Measurements from ENCODE around the gene PDK1.

The PDK1 gene

DNA sequence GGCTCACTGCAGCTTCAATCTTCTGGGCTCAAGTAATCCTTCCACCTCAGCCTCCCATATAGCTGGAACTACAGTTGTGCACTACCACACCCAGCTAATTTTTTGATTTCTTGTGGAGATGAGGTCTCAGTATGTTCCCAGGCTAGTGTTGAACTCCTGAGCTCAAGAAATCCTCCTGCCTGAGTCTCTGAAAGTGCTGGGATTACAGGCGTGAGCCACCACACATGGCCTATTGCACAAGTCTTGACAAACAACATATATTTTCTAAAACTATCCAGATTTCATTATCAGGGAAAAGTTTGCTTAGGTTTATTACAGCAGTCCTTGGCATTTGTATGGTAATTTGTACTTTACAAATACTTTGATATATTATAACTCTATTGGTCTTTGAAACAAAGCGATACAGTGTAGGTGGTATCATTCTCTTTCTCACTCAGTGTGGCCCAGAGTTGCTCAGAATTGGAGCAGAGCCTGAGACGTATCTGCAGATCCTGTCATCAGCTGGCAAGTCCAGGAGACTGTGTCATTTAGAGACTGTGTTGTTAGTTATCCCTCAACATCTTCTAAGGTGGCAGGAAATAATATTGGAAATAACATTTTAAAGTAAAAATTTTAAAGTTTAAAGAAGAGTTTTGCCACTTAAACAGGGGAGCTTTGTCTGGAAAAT, 41.4 kb downstream of the PDK1 start:
- Histone ChIP-seq H3K79me1 (ENCODE audit: low read length) (no peaks in the 10 kb centered on the region), H3K79me2 (ENCODE audit: control insufficient read depth, insufficient read depth, low read length, poor library complexity) (no peaks in the 10 kb centered on the region), H2BK12ac (ENCODE audit: low read length) (no peak overlapping the region), H3K4me3 (ENCODE audit: low read depth, low read length) (no peak overlapping the region), H4K12ac (ENCODE audit: low read depth, low read length) (no peak overlapping the region), H3K18ac (ENCODE audit: low read length) (no peak overlapping the region), H2AFZ (ENCODE audit: insufficient read depth, low read length, poor library complexity) (no peak overlapping the region), H3K9ac (ENCODE audit: low read length) (no peak overlapping the region), H4K8ac (ENCODE audit: low read depth, low read length) (no peak overlapping the region), H2BK5ac (ENCODE audit: low read depth, low read length, poor library complexity) (no peak overlapping the region), H2BK120ac (ENCODE audit: insufficient read depth, low read length, poor library complexity) (no peak overlapping the region), H2AK5ac (ENCODE audit: low read length) (no peak overlapping the region), H3K4me1 (ENCODE audit: control insufficient read depth in 1 of 2, insufficient read depth in 2 of 2, low read length in 2 of 2) (peaks cover 0 to 5% of the 10 kb centered on the region in 2 experiments), H3K27ac (ENCODE audit: low read depth, low read length) (no peak overlapping the region), H3K9me3 (ENCODE audit: insufficient read depth, low read depth, low read length) (no peaks in the 10 kb centered on the region), H3K14ac (ENCODE audit: low read length) (no peak overlapping the region), H3K4ac (ENCODE audit: low read depth, low read length) (no peak overlapping the region), H3K36me3 (ENCODE audit: control insufficient read depth in 1 of 2, insufficient read depth in 2 of 2, low read length in 2 of 2) (peaks cover 0 to 2% of the 10 kb centered on the region in 2 experiments), H4K91ac (ENCODE audit: low read depth, low read length) (no peak overlapping the region), H3K27me3 (ENCODE audit: insufficient read depth, low read length) (no peaks in the 10 kb centered on the region), H3K23ac (ENCODE audit: low read length) (no peak overlapping the region), H3K4me2 (ENCODE audit: low read length) (no peak overlapping the region)
- DNase-seq: no peak
- no CpG with 5 or more reads among the region's 3 CpGs for WGBS (ENCODE audit: extremely low coverage, insufficient coverage, insufficient read length)

DNA sequence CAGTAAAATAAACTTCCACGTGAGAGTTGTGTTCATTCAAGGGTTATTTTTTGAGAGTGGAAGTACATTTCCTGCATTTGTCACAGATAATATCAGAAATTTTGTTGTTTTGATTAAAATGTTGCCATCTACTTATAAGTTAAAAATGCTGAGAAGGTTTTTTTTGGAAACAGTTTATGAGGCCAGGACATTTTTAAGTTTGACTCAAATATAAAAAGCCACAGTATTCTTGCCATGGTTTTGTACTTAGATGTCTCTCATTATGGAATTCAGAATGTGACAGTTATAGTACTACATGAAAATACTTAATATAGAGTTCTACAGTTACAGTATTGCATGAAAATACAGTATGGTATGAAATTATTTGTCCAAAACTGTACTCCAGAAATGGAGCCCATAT, 44.1 kb downstream of the PDK1 start:
- H3K14ac ChIP-seq (ENCODE audit: low read length): no peak overlapping the region
- H3K18ac ChIP-seq (ENCODE audit: low read length): no peak overlapping the region
- H3K79me2 ChIP-seq (ENCODE audit: control insufficient read depth, insufficient read depth, low read length, poor library complexity): no peaks in the 10 kb centered on the region
- H4K8ac ChIP-seq (ENCODE audit: low read depth, low read length): no peak overlapping the region
- H3K9ac ChIP-seq (ENCODE audit: low read length): no peak overlapping the region
- H3K27ac ChIP-seq (ENCODE audit: low read depth, low read length): no peak overlapping the region
- no peak overlapping the region for H3K4ac ChIP-seq (ENCODE audit: low read depth, low read length)
- no peak overlapping the region for H3K4me3 ChIP-seq (ENCODE audit: low read depth, low read length)
- peaks cover 0 to 2% of the 10 kb centered on the region in 2 experiments for H3K36me3 ChIP-seq (ENCODE audit: control insufficient read depth in 1 of 2, insufficient read depth in 2 of 2, low read length in 2 of 2)
- H2BK12ac ChIP-seq (ENCODE audit: low read length): no peak overlapping the region
- no peak overlapping the region for H2AK5ac ChIP-seq (ENCODE audit: low read length)
- no peaks in the 10 kb centered on the region for H3K27me3 ChIP-seq (ENCODE audit: insufficient read depth, low read length)
- H4K91ac ChIP-seq (ENCODE audit: low read depth, low read length): no peak overlapping the region
- no peak overlapping the region for H2BK5ac ChIP-seq (ENCODE audit: low read depth, low read length, poor library complexity)
- no peak overlapping the region for H2BK120ac ChIP-seq (ENCODE audit: insufficient read depth, low read length, poor library complexity)
- H4K12ac ChIP-seq (ENCODE audit: low read depth, low read length): no peak overlapping the region
- peaks cover 0 to 5% of the 10 kb centered on the region in 2 experiments for H3K4me1 ChIP-seq (ENCODE audit: control insufficient read depth in 1 of 2, insufficient read depth in 2 of 2, low read length in 2 of 2)
- WGBS (ENCODE audit: extremely low coverage, insufficient coverage, insufficient read length): no CpG with 5 or more reads among the region's 1 CpG
- no peak overlapping the region for H3K23ac ChIP-seq (ENCODE audit: low read length)
- no peak for DNase-seq
- no peaks in the 10 kb centered on the region for H3K79me1 ChIP-seq (ENCODE audit: low read length)
- H3K4me2 ChIP-seq (ENCODE audit: low read length): no peak overlapping the region
- H2AFZ ChIP-seq (ENCODE audit: insufficient read depth, low read length, poor library complexity): no peak overlapping the region
- no peaks in the 10 kb centered on the region for H3K9me3 ChIP-seq (ENCODE audit: insufficient read depth, low read depth, low read length)

DNA sequence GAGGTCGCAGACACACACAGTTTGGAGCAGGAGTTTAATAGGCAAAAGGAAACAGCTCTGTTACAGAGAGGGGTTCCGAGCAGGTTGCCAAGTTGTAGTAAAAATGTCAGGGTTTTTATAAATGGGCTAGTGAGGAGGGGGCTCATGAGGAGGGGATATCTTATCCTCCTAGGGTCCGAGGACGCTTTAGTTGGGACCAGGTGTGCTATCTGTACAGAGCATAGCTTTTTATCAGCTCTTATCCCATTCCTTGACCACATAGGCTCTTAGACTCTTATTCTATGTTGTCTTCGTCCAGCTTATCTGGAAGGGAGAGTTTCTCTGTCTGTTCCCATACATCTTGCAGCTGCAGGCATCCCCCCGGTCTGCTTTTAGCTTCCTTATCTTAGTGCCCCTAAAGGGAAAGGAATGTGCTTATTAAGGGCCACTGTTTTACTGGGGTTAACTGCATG, 44.7 kb downstream of the PDK1 start:
- Histone ChIP-seq H3K4me3 (ENCODE audit: low read depth, low read length) (no peak overlapping the region), H3K18ac (ENCODE audit: low read length) (no peak overlapping the region), H2AK5ac (ENCODE audit: low read length) (no peak overlapping the region), H2BK120ac (ENCODE audit: insufficient read depth, low read length, poor library complexity) (no peak overlapping the region), H2BK5ac (ENCODE audit: low read depth, low read length, poor library complexity) (no peak overlapping the region), H4K8ac (ENCODE audit: low read depth, low read length) (no peak overlapping the region), H3K79me2 (ENCODE audit: control insufficient read depth, insufficient read depth, low read length, poor library complexity) (no peaks in the 10 kb centered on the region), H3K27me3 (ENCODE audit: insufficient read depth, low read length) (no peaks in the 10 kb centered on the region), H3K14ac (ENCODE audit: low read length) (no peak overlapping the region), H3K27ac (ENCODE audit: low read depth, low read length) (no peak overlapping the region), H3K9me3 (ENCODE audit: insufficient read depth, low read depth, low read length) (no peaks in the 10 kb centered on the region), H3K36me3 (ENCODE audit: control insufficient read depth in 1 of 2, insufficient read depth in 2 of 2, low read length in 2 of 2) (peaks cover 0 to 2% of the 10 kb centered on the region in 2 experiments), H2BK12ac (ENCODE audit: low read length) (no peak overlapping the region), H4K91ac (ENCODE audit: low read depth, low read length) (no peak overlapping the region), H3K4me1 (ENCODE audit: control insufficient read depth in 1 of 2, insufficient read depth in 2 of 2, low read length in 2 of 2) (peaks cover 0 to 5% of the 10 kb centered on the region in 2 experiments), H2AFZ (ENCODE audit: insufficient read depth, low read length, poor library complexity) (no peak overlapping the region), H3K4ac (ENCODE audit: low read depth, low read length) (no peak overlapping the region), H4K12ac (ENCODE audit: low read depth, low read length) (no peak overlapping the region), H3K9ac (ENCODE audit: low read length) (no peak overlapping the region), H3K23ac (ENCODE audit: low read length) (no peak overlapping the region), H3K4me2 (ENCODE audit: low read length) (no peak overlapping the region), H3K79me1 (ENCODE audit: low read length) (no peaks in the 10 kb centered on the region)
- no peak for DNase-seq
- no CpG with 5 or more reads among the region's 6 CpGs for WGBS (ENCODE audit: extremely low coverage, insufficient coverage, insufficient read length)

DNA sequence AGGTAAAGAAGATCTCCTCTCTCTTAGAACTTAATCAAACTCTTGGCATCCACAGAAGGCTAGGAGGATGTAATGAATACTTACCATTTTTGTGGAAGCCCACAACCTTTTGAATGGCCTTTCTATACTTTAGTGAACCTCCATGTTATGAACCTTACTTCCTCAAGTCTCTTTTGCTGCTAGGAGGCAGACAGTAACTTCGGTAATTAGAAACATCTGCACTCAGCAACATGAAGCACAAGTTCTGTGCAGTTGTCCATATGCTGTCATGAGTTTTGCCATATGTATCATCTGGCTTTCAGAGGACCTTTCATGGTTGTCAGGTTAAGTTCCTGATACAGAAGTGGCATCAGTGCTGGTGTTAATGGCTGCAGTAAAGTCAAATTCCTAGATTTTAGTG, 50.4 kb downstream of the PDK1 start:
- H4K8ac ChIP-seq (ENCODE audit: low read depth, low read length): no peak overlapping the region
- H3K4me2 ChIP-seq (ENCODE audit: low read length): no peak overlapping the region
- H3K14ac ChIP-seq (ENCODE audit: low read length): no peak overlapping the region
- no peak overlapping the region for H2BK12ac ChIP-seq (ENCODE audit: low read length)
- H3K36me3 ChIP-seq (ENCODE audit: control insufficient read depth in 1 of 2, insufficient read depth in 2 of 2, low read length in 2 of 2): no peaks in the 10 kb centered on the region
- H2BK5ac ChIP-seq (ENCODE audit: low read depth, low read length, poor library complexity): no peak overlapping the region
- no peak overlapping the region for H2AK5ac ChIP-seq (ENCODE audit: low read length)
- H3K79me2 ChIP-seq (ENCODE audit: control insufficient read depth, insufficient read depth, low read length, poor library complexity): no peaks in the 10 kb centered on the region
- WGBS (ENCODE audit: extremely low coverage, insufficient coverage, insufficient read length): no CpG with 5 or more reads among the region's 1 CpG
- no peaks in the 10 kb centered on the region for H3K9me3 ChIP-seq (ENCODE audit: insufficient read depth, low read depth, low read length)
- no peak overlapping the region for H2BK120ac ChIP-seq (ENCODE audit: insufficient read depth, low read length, poor library complexity)
- no peaks in the 10 kb centered on the region for H3K4me1 ChIP-seq (ENCODE audit: control insufficient read depth in 1 of 2, insufficient read depth in 2 of 2, low read length in 2 of 2)
- no peak overlapping the region for H4K91ac ChIP-seq (ENCODE audit: low read depth, low read length)
- no peak for DNase-seq
- H3K4ac ChIP-seq (ENCODE audit: low read depth, low read length): no peak overlapping the region
- no peak overlapping the region for H3K23ac ChIP-seq (ENCODE audit: low read length)
- no peaks in the 10 kb centered on the region for H3K79me1 ChIP-seq (ENCODE audit: low read length)
- H3K27ac ChIP-seq (ENCODE audit: low read depth, low read length): no peak overlapping the region
- H4K12ac ChIP-seq (ENCODE audit: low read depth, low read length): no peak overlapping the region
- no peak overlapping the region for H2AFZ ChIP-seq (ENCODE audit: insufficient read depth, low read length, poor library complexity)
- no peaks in the 10 kb centered on the region for H3K27me3 ChIP-seq (ENCODE audit: insufficient read depth, low read length)
- no peak overlapping the region for H3K4me3 ChIP-seq (ENCODE audit: low read depth, low read length)
- no peak overlapping the region for H3K9ac ChIP-seq (ENCODE audit: low read length)
- no peak overlapping the region for H3K18ac ChIP-seq (ENCODE audit: low read length)

Data from trophoblast cell (in vitro differentiated cells and primary cell).